Fibroblast of villous mesenchyme (primary cell): Measurements from ENCODE around the gene VPS9D1. TPM values are rescaled to one million over a fixed set of nuclear protein-coding genes. Genes with fewer than 3 reads are reported as not detected.

ENCODE experiments used
- DNase-seq: peaks from one replicate; pipeline ENCODE4 v3.0.0-alpha.2; 2010; ENCODE audit warnings: low read depth
- H3K4me3 ChIP-seq: 2 replicates; pipeline ENCODE4 v1.5.1; 2011; ENCODE audit warnings: low read depth, mild to moderate bottlenecking, low read length
- total RNA-seq: library from RNA; depleted of rRNA; stranded (reverse); fragments of >200 nt; gene quantifications from 2 replicates; pipeline ENCODE4 v1.2.3, GENCODE V29; 2012
- TF ChIP-seq, protein P1 (sequence below): IDR thresholded peaks from 2 replicates; pipeline ENCODE4 v1.5.1; 2012; ENCODE audit warnings: low read depth, mild to moderate bottlenecking, low read length; ENCODE audit not compliant: insufficient read depth

The VPS9D1 gene
- total RNA-seq, 1 donor, result 9.9 TPM

DNA sequence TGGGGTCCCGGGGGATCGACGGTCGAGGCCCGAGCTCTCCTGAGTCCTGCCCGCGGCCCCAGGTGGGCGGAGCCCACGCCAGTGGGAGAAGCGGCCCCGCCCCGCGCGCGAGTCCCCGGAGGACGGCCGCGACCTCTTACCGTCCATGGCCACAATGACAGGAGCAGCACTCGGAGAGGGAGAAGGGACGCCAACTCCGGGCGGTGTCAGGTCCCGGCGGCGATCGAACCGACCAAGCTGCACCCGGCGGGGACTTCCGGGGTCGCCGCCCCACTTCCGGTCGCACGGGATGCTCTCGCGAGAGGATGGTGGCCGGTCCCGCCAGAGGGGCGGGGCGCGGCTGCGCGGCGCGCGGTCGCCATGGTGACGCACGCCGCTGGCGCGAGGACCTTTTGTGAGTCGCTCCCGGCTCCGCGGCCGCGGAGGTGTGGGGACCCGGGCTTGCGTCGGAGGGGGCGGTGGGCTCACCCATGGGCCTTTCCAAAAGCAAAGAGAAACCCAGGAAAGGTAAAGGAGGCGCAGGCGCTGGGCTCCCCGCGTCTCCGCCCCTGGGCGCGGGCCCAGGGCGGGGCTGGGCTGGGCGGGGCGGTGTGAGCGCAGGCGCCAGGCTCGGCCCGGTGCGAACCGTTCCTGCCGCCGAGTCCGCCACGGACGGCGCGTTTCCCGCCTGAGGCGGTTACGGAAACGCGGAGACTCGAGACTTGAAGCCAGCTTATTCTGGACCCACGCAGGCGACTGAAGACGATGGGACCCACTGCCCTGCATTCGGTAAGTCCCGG lies 63.1 kb downstream of the VPS9D1 start, which contains the start of the genes CHMP1A and SPATA33:
Gene CHMP1A, minus strand, starts transcription at position 267 of the 779 bp plus-strand sequence. Its CDS starts 120 bp downstream, at position 147.
Gene SPATA33, plus strand, starts transcription at position 395 of the 779 bp plus-strand sequence. Its CDS starts 76 bp downstream, at position 471.
- H3K4me3 ChIP-seq, result peak within 1 kb of the TSS; percentile 98

More for the DNA sequence above, 63.1 kb downstream of the VPS9D1 start, which contains the start of the genes CHMP1A and SPATA33:
- TF ChIP-seq, protein P1, sequence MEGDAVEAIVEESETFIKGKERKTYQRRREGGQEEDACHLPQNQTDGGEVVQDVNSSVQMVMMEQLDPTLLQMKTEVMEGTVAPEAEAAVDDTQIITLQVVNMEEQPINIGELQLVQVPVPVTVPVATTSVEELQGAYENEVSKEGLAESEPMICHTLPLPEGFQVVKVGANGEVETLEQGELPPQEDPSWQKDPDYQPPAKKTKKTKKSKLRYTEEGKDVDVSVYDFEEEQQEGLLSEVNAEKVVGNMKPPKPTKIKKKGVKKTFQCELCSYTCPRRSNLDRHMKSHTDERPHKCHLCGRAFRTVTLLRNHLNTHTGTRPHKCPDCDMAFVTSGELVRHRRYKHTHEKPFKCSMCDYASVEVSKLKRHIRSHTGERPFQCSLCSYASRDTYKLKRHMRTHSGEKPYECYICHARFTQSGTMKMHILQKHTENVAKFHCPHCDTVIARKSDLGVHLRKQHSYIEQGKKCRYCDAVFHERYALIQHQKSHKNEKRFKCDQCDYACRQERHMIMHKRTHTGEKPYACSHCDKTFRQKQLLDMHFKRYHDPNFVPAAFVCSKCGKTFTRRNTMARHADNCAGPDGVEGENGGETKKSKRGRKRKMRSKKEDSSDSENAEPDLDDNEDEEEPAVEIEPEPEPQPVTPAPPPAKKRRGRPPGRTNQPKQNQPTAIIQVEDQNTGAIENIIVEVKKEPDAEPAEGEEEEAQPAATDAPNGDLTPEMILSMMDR, result no peak
- peak; percentile 85 for DNase-seq

Other genes starting within 250 kb of the VPS9D1 start
- gene ANKRD11, start 230.3 kb downstream of the VPS9D1 start, total RNA-seq, result 69.5 and 82.5 TPM in 2 replicates
- 91.8 and 108 TPM in 2 replicates for gene SPG7, start 212.5 kb downstream of the VPS9D1 start, total RNA-seq
- 1,832 and 2,350 TPM in 2 replicates for gene RPL13, start 160.2 kb downstream of the VPS9D1 start, total RNA-seq
- gene CPNE7, start 145.1 kb downstream of the VPS9D1 start, total RNA-seq, result 9.5 and 10.0 TPM in 2 replicates
- gene DPEP1, start 107.3 kb downstream of the VPS9D1 start, total RNA-seq, result not detected in 2 replicates
- gene CHMP1A, start 63.2 kb downstream of the VPS9D1 start, total RNA-seq, result 102 and 114 TPM in 2 replicates
- 3.5 and 3.9 TPM in 2 replicates for gene SPATA33, start 63.1 kb downstream of the VPS9D1 start, total RNA-seq
- 35.8 and 51.0 TPM in 2 replicates for gene CDK10, start 34.2 kb downstream of the VPS9D1 start, total RNA-seq
- 9.5 and 12.6 TPM in 2 replicates for gene SPATA2L, start 19.2 kb downstream of the VPS9D1 start, total RNA-seq
- gene ZNF276, start 639 bp upstream of the VPS9D1 start, total RNA-seq, result 11.0 and 15.1 TPM in 2 replicates
- 21.9 and 22.0 TPM in 2 replicates for gene FANCA, start 95.7 kb upstream of the VPS9D1 start, total RNA-seq
- gene SPIRE2, start 107.6 kb upstream of the VPS9D1 start, total RNA-seq, result 3.5 and 3.9 TPM in 2 replicates
- gene TCF25, start 152.7 kb upstream of the VPS9D1 start, total RNA-seq, result 188 and 270 TPM in 2 replicates
- 3.9 and 6.1 TPM in 2 replicates for gene MC1R, start 198.0 kb upstream of the VPS9D1 start, total RNA-seq
- gene TUBB3, start 202.4 kb upstream of the VPS9D1 start, total RNA-seq, result 95.9 and 128 TPM in 2 replicates
- 53.1 and 79.9 TPM in 2 replicates for gene DEF8, start 227.9 kb upstream of the VPS9D1 start, total RNA-seq